Measurements from ENCODE around the gene PHOSPHO1.

PHOSPHO1 gene

GRCh38 chr17:49217651-49218413 lies 12.8 kb downstream of the PHOSPHO1 start:
- no peak for DNase-seq

DNA sequence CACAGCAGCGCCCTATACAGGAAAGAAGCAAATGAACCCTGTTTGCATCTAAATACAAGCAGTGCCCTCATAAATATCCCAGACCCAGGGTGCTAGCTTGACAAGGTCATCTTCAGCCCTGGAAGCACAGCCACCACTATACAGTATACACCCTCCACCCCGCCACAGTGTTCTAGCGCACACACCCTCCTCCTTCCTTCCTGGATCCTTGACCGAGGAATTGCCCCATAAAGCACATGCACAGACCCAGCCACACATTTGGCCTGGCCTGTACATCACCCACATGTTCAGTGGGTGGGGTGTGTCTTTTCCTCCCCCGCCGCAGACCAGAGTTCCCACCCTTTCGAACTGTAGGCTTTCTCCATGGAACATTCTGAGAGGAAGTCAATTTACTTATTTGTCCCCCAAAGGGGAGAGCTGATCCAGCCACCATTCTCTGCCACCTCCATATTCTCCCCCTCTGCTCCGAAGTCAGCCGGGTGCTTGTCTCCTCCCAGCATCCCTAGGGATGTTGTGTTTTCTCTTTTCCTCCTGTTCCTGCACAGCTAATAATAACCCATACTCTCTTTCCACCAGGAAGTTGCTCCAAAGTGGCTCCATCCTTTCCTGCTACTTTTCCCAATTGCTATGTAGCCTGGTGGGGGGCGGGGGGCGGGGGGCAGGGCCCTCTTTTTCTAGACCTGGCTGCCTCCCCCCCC lies 13.5 kb downstream of the PHOSPHO1 start:
- DNase-seq: no peak

GRCh38 chr17:49216482-49216881 lies 14.1 kb downstream of the PHOSPHO1 start:
- no peak for DNase-seq

- DNase-seq: no peak
Observed at GRCh38 chr17:49214676-49215360, 15.8 kb downstream of the PHOSPHO1 start.

DNA sequence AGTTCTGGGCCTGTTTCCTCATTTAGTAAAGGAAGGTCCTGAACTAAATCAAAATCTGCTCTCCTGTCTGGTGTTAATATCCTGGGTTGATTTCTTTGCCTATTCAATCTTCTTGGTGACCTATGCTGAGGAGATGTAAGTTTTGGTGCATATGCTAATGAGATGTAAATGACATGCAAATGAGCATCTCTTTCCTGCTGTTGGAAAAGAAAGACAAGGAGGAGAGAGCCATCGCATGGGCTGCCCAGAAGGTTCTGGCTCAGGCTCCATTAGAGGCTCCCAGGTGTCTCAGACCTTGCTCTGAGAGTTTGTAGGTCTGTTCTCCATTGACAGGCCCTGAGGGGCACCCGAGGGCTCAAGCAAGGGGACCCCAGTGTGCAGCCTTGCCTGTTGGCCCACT lies 16.7 kb downstream of the PHOSPHO1 start:
- no peak for DNase-seq

- DNase-seq: no peak
Observed at GRCh38 chr17:49213399-49213798, 17.2 kb downstream of the PHOSPHO1 start.

GRCh38 chr17:49210158-49211029 lies 20.2 kb downstream of the PHOSPHO1 start, which contains the start of the genes ABI3 and GNGT2:
Gene ABI3, plus strand, starts transcription at chr17:49210707. Its CDS starts 18 bp downstream, at chr17:49210725.
Gene GNGT2, minus strand, starts transcription at chr17:49210574. Its CDS starts 3,152 bp downstream, at chr17:49207422.
- DNase-seq: no peak

GRCh38 chr17:49209061-49209571 lies 21.5 kb downstream of the PHOSPHO1 start:
- no peak for DNase-seq

DNA sequence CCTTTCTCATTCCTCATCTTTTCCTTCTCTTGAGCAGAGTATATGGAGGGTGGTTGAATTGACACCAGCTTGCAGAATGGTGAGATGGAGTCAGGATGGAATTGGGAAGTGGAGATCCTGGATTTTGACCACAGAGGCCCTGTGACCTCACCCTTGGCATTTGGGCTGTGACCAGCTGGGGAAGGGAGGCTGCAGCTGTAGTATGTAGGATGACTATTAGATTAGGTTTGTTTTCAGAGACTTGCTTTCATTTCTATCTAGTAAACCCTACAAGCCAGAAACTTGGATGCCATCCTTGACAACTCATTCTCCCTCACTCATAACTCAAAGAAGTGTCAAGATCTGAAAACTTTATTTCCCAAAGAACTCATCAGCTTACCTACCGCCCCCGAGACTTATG lies 26.1 kb downstream of the PHOSPHO1 start:
- no peak for DNase-seq

GRCh38 chr17:49203796-49204195 lies 26.8 kb downstream of the PHOSPHO1 start:
- no peak for DNase-seq

- DNase-seq: no peak
Observed at GRCh38 chr17:49201481-49201927, 29.1 kb downstream of the PHOSPHO1 start.

- no peak for DNase-seq
Observed at GRCh38 chr17:49200423-49201083, 30.0 kb downstream of the PHOSPHO1 start.

GRCh38 chr17:49198211-49198610 lies 32.4 kb downstream of the PHOSPHO1 start:
- DNase-seq: no peak

GRCh38 chr17:49197346-49197998 lies 33.1 kb downstream of the PHOSPHO1 start:
- no peak for DNase-seq

DNA sequence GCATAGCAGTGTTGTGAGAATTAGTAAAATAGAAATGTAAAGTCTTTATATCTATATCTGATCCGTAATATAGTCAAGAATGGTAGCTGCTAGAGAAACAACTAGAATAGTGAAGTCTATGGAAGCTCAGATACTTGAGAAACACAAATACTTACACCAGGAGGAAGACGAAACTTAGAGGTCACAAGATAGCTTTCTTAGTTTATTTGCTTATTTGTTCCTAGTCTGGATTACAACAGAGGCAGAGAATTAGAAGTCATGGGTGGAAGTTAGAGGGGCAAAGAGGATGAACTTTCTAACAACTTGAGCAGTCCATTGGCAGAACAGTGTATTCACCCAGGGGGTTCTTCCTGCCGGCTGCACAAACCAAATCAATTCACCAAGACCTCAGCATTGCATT lies 34.1 kb downstream of the PHOSPHO1 start:
- no peak for DNase-seq

GRCh38 chr17:49195751-49196150 lies 34.8 kb downstream of the PHOSPHO1 start:
- DNase-seq: no peak

DNA sequence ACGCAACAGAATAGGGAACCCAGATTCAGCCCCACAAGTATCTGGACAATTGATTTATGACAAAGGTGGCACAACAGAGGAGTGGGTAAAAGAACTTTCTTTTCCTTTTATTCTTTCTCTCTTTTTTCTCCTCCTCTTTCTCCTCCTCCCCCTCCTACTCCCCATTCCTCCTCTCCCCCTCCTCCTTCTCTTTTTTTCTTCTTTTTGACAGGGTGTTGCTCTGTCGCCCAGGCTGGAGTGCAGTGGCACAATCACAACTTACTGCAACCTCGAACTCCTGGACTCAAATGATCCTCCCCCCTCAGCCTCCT lies 36.3 kb downstream of the PHOSPHO1 start:
- no peak for DNase-seq

GRCh38 chr17:49193513-49194296 lies 36.9 kb downstream of the PHOSPHO1 start:
- DNase-seq: peak in 1 of 2 experiments; percentile 25

- peak; percentile 30 to 90 for DNase-seq
Observed at GRCh38 chr17:49191917-49192741, 38.5 kb downstream of the PHOSPHO1 start.

Measured in cerebellar nuclear complex (tissue), 1 donor.